ENCODE data around the gene COL24A1.
"Not testable (repeated sequence)": the region's sequence is repeated elsewhere in the genome, so short reads cannot be mapped to it uniquely, and the experiment has no call there.

COL24A1 gene

DNA sequence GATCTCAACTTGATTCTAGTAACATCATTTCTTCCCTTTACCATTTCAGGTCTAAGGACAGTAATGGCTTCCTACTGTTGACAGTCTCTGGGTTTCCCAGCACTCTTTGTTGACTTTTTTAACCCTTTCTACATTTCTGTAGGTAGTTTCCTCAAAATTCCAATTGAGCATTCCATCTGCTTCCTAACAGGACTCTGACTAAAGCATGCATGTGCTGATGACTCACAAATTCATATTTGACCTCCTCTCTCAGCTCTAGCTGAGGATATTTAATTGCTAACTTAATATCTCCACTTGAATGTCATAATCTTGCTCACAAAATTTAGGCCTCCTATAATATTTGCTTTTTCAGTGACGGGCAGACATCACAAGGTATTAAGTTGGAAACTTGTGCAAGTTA is 355.1 kb downstream of the COL24A1 start:
- DNase-seq (ENCODE audit: low read depth): no peak

- no peak for DNase-seq (ENCODE audit: low read depth)
Measured at GRCh38 chr1:85799737-85800136, 356.8 kb downstream of the COL24A1 start.

GRCh38 chr1:85798419-85798818 is 358.2 kb downstream of the COL24A1 start:
- no peak for DNase-seq (ENCODE audit: low read depth)

- DNase-seq (ENCODE audit: low read depth): not testable (repeated sequence)
Measured at GRCh38 chr1:85777021-85777420, 379.6 kb downstream of the COL24A1 start.

- no peak for DNase-seq (ENCODE audit: low read depth)
Measured at GRCh38 chr1:85762804-85763203, 393.8 kb downstream of the COL24A1 start.

GRCh38 chr1:85756864-85757263 is 399.7 kb downstream of the COL24A1 start:
- no peak for DNase-seq (ENCODE audit: low read depth)

DNA sequence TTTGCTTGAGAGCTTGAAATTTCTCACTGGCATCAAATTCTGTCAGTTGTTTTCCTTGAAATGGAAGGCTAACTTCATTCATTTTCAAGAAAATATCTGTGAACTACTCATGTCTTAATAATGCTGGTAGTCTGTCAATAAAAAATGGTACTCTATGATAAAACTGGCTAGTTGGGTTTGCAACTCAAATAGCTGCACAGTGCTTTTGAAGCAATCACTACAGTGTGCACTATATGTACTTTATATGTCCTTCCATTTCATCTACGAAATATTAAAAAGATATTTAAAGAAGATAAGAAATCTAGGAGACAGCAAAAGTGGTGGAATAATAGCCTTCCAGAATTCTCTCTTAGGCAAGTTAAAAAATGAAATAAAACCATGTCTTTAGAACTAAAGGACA is 408.5 kb downstream of the COL24A1 start:
- no peak for DNase-seq (ENCODE audit: low read depth)

DNA sequence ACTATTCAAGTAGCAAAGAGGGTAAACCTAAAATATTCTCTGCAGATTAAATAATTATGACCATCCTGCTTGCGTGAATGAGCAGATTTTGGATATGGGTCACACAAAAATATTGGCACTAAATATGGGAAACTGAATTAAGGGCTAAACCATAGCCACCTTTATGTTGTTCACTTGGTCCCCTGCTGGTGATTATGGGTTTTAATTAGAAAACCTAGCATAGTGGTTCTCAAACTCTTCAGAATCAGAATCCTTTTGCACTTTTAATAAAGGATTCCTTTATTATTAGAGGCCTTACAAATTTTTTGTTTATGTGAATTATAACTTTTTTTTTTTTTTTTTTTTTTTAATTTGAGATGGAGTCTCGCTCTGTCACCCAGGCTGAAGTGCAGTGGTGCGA is 409.8 kb downstream of the COL24A1 start:
- no peak for DNase-seq (ENCODE audit: low read depth)

DNA sequence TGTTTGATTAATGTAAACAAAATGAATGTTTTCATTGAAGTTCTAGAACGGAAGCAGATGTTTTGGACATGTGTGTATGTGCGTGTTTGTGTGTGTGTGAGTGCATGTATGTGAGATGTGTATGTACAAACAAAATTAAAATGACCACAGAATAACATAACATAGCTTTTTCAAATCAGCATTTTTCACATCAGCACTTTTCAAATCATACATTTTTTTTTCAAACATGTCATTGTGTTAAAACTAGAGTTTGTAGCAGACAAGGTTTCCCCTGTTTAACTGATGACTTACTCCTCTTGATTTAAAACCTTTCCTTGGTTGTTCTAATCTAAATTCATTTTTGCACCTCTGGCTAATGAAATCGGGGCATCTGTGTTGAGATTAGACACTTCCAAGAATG is 412.8 kb downstream of the COL24A1 start:
- no peak for DNase-seq (ENCODE audit: low read depth)

GRCh38 chr1:85734931-85735330 is 421.6 kb downstream of the COL24A1 start:
- no peak for DNase-seq (ENCODE audit: low read depth)

- DNase-seq (ENCODE audit: low read depth): no peak
Measured at GRCh38 chr1:85718678-85719340, 437.8 kb downstream of the COL24A1 start.

DNA sequence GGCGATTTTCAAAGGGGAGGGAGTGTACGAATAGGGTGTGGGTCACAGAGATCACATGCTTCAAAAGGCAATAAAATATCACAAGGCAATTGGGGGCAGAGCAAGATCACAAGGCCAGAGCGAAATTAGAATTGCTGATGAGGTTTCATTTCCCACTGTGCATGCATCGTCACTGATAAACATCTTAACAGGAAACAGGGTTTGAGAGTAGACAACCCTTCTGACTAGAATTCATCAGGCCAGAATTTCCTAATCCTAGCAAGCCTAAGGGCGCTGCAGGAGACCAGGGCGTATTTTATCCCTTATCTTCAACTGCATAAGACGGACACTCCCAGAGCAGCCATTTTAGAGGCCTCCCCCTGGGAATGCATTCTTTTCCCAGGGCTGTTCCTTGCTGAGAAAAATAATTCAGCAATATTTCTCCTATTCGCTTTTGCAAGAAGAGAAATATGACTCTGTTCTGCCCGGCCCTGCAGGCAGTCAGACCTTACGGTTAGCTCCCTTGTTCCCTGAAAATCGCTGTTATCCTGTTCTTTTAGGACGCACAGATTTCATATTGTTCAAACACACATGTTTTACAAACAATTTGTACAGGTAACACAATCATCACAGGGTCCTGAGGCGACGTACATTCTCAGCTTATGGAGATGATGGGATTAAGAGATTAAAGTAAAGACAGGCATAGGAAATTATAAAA is 442.0 kb downstream of the COL24A1 start:
- DNase-seq (ENCODE audit: low read depth): not testable (repeated sequence)

DNA sequence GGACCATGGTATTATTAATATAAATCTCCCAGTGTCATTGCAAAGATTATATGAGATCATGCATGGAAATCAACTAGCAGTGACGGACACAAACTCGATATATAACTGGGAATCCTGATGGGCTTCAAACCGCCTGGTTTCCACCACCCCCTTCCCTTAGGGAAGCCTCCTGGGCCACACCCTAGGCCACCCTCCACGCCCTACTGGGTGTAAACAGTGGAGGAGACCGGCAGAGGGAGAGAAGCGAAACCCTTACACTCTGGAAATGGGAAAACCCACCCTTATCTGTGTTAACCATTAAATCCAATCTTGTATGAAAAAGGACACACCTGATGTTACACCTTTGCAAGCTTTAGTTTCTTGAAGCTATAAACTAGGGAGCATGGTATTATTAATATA is 447.7 kb downstream of the COL24A1 start:
- DNase-seq (ENCODE audit: low read depth): no peak

DNA sequence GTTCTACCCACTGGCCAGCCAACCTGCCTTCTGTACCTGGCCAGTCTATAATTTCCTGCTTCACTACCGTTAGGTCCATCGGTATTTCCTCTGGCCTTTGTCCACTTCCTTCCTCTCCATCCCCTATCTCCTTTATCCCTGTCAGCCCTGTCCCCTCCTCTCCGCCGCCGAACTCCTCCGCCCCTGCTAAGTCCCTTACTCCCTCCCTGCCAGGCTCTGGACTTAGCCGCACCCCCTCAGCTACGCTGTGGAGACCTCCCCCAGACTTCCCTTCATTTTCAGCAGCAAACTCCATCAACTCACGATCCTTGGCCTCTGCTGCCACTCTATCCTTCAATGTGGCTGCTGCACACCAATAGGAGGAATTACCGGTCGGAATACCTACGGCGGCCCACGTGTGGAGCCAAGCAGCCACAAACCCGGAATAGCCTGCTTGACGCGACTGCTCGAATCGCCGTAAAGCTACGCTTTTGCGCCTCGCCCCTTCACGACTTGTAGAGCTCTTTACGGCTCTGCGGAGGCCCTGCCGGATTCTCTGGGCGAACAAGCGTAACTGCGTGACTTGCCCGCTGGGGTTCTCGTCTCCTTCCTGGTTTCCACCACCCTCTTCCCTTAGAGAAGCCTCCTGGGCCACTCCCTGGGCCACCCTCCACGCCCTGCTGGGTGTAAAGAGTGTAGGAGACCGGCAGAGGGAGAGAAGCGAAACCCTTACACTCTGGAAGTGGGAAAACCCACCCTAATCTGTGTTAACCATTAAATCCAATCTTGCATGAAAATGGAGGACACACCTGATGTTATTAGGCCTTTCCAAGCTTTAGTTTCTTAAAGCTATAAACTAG is 448.4 kb downstream of the COL24A1 start, which contains the start of gene ZNHIT6:
Gene ZNHIT6 (minus strand): TSS at position 444 of the 839 bp plus-strand sequence. CDS start 149 bp downstream, at position 295.
- peak; percentile 73 for DNase-seq (ENCODE audit: low read depth)

DNA sequence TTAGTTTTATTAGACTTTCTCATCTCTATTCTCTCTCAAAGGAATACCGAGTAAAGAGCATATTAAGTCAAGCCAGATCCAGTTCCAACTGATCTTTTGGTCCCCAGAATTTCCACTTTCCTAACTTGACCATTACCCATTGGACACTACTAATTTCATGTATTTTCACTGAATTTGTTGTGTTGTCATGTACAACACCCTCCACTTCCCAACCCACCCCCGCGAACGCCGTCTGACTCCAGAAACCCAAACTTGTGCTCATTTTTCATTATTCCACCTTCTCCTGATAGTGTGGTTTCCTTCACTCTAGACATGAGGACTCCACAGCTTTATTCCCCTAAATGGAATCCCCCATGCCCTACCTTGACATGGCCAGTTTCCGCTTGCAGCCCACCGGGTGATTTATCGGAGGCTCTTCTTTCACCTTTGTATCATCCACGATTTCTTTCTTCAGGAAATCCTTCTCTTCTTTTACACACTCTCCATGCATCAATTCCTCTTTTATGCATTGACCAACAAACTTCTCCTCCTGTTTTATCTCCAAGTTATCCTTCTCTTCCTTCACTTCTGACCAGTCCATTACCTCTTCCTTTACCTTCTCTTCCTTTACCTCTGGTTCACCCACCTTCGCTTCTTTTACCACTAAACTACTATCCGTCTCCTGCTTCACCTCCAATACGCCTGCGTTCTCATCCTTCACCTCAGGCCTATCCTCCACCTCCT is 449.1 kb downstream of the COL24A1 start:
- no peak for DNase-seq (ENCODE audit: low read depth)

- no peak for DNase-seq (ENCODE audit: low read depth)
Measured at GRCh38 chr1:85705940-85706339, 450.6 kb downstream of the COL24A1 start.

- DNase-seq (ENCODE audit: low read depth): no peak
Measured at GRCh38 chr1:85700422-85700821, 456.1 kb downstream of the COL24A1 start.

- no peak for DNase-seq (ENCODE audit: low read depth)
Measured at GRCh38 chr1:85697895-85698294, 458.7 kb downstream of the COL24A1 start.

GRCh38 chr1:85692730-85693314 is 463.8 kb downstream of the COL24A1 start:
- no peak for DNase-seq (ENCODE audit: low read depth)

DNA sequence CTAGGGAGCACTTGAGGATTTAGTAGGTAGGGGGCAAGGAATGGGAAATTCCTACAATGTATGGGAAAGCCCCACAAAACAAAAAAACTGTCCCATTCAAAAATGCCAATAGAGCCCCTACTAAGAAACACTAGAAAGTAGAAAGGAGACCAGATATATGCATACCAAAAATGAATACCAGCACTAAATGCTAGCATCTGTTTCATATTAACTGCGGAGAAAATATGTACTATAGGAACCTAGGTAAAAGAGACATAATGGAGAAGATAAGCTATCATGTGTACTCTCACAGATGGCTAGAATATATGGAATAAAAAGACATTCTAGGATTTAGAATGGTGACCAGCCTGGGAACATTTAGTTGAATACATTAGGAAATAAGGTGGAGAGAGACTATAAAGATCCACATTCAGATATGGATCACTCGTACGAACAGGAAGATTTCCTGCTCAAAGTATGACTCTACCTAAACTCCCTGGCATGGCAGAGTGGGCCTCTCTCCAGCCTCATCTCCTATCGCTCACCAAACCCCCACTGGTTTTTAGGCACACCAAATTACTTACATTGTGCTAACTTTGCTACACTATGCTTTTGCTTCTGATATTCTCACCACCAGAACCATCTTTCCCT is 466.7 kb downstream of the COL24A1 start:
- no peak for DNase-seq (ENCODE audit: low read depth)

Measured in stimulated activated CD8-positive, alpha-beta memory T cell treated with anti-CD3 and anti-CD28 coated beads, Interleukin-12 subunit alpha, Interleukin-12 subunit beta, amount 100 ng/mL, for 1 hour (primary cell).